HG03558 (cell line): ENCODE measurements around the gene GIPC1.

Source experiments
- ATAC-seq: cut with Tn5 transposase; IDR thresholded peaks from one replicate; pipeline ENCODE4 v1.9.1; 2021; ENCODE audit warnings: moderate number of reproducible peaks; ENCODE audit not compliant: unreplicated experiment; ENCODE audit errors: extremely low read depth

GIPC1 gene

DNA sequence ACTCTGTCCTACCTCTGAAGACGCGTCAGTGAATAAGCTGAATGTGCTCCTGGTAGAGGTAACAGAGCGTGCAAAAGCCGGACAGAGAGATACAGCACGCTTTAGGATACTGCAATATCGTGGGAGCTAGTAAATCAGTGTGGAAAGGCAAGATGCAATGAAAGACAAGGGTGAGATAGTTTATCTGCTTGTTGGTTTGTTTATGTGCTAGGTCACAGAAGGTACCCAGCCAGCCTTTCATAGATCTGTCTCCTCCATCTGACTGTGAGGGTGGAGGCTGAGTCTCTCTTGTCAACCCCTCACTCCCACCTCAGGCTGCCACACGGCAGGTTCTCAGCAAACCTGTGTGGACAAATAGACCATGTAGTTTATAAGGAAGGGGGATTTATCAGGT is 904 bp upstream of the GIPC1 start:
- ATAC-seq = no peak

DNA sequence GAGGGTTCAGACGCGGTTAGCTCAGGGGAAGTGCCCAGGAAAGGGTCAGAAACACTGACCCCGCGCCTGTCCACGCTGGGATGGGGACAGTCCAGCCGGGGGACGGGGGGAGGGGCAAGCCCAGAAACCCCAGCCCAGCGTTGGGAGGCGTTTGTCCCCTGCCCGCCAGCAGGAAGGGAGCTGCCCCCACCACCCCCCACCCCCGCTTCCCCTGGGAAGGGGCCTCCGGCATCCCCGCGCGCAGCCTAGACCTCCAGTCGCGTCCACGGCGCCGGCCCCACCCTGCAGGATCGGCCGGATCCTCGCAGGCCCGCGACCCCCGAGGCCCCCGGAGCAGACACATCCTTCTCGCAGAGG is 277 bp downstream of the GIPC1 start:
- no peak for ATAC-seq

DNA sequence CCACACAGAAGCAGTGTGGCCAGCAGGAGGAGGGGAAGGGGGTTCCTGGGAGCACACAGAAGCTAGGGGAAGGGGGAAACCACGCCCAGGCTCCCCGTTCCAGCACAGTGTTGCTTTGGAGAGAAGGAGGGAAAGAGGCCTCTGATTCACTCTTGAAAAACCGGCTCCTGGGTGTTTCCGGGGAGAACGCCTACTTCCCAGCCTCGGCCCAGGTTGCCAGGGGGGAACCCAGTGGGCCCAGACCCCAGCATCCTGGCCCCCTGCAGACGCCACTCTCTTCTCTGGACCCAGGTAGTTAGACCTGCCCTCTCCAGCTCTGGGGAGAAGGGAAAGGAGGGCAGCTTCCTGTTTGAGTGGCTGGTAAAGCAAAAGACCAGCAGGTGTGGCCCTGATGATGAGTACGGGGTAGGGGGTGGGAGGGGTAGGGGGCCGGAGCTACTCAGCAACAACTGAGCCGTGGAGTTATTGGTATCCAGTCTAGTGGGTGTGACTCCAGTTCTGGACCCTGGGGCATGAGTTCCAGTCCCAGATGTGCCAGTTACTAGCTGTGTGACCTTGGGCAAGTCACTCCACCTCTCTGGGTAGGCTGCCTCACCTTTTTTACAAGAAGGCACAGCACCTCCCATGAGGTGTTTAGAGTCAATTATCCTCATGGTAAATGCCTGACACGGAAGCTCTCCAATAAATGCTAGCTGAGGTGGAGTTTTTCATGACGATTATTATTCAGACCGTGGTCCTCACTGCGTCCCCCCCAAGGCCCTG is 836 bp downstream of the GIPC1 start:
- ATAC-seq = no peak

DNA sequence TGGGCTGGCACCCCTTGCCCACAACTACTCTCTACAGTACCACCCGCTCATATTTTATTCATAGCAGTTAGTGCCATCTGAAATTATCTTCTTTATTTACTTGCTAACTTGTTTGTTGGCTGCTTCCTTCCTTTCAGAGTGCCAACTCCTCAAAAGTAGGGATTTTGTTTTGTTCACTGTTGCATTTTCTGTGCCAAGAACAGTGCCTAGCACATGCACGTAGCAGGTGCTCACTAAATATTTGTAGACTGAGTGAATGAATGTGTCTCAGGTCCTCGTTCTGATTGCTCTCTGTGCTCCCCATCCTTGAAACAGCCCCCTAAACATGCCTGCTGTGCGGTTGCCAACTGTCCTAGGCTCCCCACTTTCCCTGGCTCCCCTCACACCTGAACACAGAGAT is 1.5 kb downstream of the GIPC1 start:
- no peak for ATAC-seq

DNA sequence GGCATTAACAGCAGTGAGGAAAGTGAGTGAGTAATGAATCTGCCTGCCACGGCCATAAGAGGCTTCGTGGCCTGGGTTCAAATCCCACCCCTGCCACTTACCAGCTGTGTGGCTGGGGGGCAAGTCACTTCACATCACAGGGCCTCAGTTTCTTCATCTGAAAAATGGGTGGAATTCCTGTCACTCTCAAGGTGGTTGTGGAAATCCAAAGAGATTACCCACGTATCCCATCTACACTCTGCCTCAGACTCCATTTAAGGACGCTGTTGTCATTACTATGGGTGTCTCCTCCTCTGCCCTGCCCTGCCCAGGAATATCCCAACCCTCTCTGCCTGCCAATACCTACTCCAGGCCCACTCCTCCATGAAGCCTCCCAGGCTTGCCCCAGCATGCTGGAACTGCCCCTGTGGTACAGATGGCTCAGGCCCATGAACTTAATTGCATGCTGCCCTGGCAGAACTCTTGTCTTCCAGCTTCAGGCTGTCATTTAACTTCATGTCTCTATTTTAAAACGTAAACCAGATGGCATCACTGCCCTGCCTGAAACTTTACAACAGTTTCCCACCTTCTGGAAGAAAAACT is 3.1 kb downstream of the GIPC1 start:
- ATAC-seq = no peak

DNA sequence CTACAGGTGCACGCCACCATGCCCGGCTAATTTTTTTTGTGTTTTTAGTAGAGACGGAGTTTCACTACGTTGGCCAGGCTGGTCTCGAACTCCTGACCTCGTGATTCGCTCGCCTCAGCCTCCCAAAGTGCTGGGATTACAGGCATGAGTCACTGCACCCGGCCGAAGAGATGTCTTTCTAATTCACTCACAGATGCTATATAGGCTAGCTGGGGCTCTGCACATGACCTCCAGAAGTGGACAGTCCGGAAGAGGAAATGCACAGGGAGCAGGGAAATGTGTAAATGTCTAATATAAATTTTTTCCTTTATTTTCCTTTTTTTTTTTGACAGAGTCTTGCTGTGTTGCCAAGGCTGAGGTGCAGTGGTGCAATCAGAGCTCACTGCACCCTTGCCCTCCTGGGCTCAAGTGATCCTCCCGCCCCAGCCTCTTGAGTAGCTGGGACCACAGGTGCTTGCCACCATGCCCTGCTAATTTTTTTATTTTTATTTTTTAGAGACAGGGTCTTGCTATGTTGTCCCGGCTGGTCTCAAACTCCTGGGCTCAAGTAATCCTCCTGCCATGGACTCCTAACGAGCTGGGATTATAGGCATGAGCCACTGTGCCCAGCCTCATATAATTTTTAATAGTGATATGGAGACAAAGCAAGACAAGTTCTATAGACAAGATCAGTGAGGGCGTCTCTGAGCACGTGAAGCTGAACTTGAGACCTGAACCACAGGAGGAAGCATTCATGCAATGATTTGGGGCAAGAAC is 8.4 kb downstream of the GIPC1 start:
- no peak for ATAC-seq

DNA sequence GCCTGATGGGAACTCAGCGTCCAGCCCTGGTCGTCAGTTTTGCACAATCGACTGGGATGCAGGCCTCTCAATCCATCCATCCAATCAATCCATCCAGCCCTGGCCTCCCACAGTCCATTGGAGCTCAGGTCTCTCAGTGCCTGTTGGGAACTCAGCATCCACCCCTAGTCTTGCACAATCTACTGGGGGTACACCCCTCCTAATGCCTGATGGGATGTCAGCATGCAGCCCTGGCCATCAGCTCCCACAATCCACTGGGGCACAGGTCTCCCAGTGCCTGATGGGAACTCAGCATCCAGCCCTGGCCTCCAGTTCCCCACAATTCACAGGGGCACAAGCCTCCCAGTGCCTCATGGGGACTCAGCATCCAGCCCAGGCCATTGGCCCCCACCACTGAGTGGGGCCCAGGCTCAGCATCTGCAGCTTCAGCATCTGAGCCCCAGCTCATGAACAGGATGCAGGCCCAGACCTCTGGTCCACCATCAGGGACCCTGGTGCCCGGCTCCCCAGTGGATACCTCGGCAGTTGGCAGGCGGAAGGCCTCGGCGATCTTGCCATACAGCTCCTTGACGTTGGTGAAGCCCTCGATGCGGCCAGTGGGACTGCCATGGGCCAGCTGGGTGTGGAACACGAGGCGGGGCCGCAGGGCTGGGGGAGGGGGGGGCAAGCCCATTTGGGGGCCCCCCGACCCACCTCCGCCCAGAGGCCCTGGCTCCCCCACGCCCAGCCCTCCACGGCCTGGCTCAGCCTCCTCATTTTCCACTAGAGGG is 13.6 kb downstream of the GIPC1 start:
- ATAC-seq = no peak

DNA sequence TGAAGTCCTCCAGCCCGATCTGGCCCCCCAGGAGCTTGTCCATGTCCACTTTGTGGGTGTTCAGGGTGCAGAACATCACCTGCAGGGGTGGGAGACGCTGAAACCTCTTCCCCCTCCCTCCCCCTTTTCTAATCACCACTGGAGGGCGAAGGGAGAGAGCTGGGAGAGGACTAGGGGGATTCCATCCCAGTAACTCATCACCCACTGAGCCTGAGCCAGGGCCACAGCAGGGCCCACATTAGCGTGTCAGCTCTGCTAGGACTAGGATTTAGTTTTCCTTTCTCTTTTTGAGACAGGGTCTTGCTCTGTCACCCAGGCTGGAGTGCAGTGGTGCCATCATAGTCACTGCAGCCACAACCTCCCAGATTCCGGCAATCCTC is 15.2 kb downstream of the GIPC1 start:
- ATAC-seq = no peak

DNA sequence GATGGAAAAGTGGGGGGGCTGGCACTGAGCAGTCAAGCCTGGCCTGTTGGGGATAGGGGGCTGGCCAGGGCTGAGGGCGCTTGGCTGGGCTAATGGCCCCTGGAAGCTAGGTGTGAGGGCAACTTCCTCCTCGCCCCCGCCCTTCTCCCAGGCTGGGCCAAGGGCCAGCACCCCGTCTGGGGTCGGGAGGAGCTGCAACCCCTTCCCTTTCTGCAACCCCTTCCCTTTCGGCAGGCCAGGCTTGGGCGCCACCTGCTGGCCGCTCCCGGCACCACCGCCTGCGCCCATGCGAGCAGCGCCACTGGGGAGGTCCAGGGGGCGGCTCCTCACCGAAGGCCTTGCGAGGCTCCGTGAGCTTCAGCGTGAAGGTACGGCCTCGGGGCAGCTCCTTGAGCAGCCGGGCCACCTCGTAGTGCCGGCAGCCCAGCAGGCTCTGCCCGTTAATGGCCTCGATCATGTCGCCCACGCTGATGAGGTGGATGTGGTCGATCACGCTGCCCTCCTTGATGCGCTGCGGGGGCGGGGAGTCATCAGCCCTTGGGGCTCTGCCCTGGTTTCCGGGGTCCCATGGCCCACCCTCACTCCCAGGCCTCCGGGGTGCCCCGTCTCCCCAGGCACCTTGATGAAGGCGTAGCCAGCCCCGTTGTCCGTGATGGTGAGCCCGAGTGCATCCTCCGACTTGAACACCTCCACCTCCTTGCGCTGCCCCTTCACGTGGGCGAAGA is 15.8 kb downstream of the GIPC1 start:
- no peak for ATAC-seq

DNA sequence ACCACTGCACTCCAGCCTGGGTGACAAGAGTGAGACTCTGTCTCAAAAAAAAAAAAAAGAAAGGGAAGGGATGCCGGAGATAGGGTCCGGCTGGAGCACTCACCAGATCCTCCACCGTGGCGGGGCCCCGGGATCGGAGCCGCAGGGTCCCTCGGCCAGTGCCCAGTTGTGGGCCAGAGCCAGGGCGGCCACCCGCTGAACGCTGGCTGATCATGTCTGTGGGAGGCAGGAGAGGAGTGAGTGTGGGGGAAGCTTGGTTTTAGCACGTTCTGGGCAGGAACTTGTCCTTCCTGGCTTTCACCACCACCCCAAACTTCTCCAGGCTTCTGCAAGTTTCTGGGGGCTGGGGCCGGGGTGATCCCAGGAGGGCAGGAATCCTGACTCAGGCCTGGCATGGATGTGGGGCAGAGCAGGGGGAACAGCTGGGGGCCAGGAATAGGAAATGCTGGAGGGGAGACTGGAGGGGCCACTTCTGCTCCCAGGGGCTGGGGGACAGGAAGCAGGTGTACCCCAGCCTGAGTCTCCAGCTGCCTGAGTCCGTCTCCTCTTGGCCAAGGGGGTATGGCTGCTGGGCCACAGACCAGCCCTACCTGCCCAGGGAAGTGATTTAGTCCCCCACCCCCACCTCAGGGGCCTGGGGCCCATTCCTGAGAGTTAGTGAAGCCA is 16.5 kb downstream of the GIPC1 start:
- no peak for ATAC-seq

DNA sequence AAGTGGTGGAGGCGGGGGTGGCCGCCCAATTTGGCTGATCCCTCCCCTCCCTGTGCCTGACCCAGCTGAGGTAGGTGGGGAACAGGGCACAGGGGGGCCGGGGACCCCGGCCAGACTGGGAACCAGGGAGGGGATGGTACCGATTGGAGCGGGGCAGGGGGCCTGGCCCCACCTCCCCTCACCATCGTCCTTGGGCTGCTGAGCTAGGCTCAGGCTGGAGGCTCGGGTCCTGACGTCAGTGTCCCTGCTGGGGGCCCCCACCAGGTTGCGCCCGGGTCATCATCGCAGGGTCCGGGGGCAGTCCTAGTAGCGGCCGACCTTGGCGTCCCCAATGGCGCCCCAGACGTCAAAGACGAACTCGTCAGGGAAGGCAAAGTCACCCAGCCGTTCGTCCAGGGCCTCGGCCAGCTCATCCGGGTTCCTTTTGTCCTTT is 17.8 kb downstream of the GIPC1 start:
- ATAC-seq = no peak

DNA sequence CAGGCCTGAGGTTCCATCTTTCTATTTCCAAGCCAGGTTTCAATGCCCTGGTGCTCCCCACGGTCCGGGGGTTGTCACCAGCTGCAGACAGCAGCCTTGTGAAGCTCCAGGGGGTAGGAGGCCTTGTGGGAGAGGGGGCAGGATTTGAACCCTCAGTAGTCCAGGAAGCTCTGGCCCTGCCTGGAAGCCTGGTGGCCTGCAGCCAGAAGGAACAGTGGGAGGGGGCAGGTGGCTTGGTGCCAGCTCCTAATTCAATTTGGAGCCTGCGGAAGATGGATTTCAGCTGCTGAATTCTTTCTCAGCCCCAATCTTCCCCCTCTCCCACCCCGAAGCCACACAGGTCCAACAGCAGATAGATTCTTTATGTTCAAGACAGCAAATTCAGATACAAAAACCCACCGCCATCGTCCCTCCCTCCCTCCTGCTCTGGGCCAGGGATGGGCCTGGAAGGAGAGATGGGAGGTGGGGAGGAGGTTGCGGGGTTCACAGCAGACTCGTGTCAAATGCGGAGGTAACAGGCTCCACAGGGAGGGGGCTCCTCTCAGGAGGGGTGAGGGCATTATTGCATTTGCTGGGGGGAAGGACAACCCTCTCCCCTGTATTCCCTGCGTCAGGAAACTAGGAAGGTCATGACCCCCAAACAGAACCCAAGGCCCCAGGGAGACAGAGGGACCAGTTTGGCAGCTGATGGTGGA is 18.4 kb downstream of the GIPC1 start:
- ATAC-seq = no peak

DNA sequence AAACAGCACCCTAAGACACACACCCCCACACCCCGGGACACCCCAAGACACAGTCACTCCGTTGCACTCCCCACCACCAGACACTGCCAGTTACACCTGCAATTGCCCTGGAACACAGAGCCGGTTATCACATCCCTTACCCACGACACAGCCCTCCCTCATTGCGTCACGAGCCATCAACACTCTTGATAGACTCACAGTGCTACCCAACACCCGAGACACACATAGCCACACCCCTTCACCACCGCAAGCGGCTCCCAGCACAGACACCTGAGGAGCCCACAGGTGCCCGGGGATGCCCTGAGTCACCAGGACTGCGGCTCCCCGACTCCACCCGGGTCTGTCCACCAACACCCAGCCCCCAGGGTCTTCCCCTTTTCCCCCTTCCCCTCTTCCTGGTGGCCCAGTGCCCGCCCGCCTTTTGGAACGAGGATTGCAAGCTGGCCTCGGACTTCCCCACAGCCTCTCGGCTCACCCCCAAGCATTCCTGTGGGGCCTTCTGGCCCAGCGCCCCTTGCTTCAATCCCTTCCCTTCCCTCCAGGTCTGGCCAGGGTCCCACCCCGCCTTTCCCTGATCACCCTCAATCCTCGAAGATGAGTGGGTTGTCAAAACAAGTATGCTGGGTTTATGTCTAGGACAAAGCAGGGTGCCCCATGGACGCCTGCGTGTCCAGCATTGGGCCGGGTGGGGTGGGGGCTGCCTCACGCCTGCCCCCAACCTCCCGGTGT is 19.1 kb downstream of the GIPC1 start:
- ATAC-seq = no peak

DNA sequence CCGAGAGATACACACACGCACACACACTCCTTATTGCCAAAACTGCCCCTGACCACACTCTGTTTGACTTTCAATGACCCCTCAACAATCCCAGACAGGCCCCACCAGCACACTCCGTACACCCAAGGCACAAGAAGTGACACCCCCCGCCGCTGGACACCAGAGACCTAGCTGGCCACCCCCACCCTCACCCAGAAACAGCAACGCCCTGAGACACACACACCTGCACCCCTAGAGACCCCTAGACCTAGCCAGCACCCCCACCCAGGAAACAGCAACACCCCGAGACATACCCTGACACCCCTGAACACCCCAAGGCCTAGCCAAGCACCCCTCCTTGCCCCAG is 19.6 kb downstream of the GIPC1 start:
- no peak for ATAC-seq

DNA sequence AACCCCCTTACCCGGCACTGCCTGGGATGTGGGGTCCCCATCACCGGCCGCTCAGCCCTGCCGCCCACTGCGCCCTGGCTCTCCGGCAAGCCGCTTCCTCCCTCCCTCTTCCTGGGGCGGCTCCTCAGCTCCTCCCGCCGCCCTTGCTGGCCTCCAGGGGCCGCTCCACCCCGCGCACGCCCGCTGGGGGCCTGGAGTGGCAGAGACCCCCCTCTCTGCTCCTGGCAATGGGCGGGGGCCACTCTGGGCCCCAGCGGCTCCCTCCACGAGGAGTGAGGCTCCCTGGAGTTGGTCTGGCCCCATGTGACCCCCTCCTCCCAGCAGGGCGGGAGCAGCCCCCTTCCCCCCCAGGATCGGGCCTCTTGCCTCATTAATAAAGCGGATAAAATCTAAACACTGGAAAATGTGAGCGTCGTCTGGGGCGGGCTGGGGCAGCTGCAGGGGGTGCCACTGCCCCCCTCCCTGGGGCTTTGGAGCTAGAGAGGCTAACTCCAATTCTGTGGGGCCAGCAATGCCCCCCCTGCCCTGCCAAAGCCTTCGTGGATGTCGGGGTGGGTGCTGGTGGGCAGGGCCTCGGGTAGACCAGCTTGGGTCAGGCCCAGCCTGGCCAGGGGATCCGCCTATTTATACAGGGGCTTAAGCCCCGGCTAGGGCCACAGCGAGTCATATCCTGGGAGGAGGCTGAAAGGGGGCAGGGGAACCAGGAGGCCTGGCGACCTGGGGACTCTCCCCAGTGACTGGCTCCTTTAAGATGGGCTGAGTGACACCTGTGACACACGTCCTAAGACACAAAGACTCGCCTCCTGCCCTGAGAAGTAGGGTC is 20.5 kb downstream of the GIPC1 start, which contains the start of gene PTGER1:
Gene PTGER1, minus strand, starts transcription at position 104 of the 823 bp plus-strand sequence. CDS start 1,034 bp downstream, outside the sequence.
- ATAC-seq = no peak

DNA sequence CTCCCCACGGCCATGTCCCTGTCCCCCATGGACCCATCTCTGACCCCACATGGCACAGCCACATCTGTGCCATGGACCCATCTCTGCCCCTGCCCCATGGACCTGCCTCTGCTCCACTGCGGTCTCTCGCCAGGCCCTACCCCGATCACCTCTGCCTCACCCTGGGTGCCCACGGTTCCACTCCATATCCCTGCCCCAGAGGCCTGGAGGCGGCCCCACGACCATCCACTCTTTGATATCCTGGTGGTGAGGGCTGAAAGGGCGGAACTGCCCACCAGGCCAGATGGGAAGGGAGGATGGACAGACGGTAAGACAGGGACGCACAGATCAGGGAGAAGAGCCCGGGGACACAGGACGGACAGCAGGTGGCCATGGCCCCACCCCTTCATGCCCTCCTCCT is 21.1 kb downstream of the GIPC1 start:
- ATAC-seq = no peak

DNA sequence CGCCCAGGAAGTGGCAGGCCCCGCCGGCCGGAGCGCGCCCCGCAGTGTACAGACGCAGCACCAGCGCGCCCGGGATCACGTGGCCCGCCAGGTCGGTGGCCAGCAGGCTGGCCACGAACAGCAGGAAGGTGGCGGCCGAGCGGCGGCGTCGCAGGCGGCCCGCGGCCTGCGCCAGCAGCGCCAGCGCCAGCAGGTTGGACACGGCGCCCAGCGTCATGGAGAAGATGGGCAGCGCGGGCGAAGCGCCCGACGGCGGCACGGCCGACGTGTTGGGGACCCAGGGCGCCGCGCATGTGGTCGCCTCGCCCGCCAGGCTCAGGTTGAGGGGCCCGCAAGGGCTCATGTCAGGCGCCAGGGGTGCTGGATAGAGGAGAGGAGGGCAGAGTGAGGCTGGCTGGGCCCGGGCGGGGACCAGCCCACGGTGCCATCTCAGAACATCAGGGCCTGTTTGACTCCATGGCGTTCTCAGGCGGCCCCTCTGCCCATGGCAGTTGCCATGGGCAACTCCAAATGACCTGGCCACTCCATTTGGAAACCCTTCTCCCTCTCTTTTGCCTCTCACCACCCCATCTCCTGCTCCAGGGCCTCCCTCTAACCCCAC is 21.8 kb downstream of the GIPC1 start:
- ATAC-seq = no peak
